KMS-11 (cell line): ENCODE results near the gene NPFFR1.

Experiments used
- H2AFZ ChIP-seq: fragments of 200-600 bp; sonication (generic); 2 replicates; pipeline ENCODE4 v1.6.1; 2016; ENCODE audit warnings: antibody characterized with exemption, mixed run types, low read depth
- H3K27ac ChIP-seq: fragments of 200-600 bp; sonication (generic); 2 replicates; pipeline ENCODE4 v1.6.1; 2016; ENCODE audit warnings: mild to moderate bottlenecking, mixed run types
- H3K27me3 ChIP-seq: fragments of 200-600 bp; sonication (generic); 2 replicates; pipeline ENCODE4 v1.6.1; 2017; ENCODE audit warnings: mild to moderate bottlenecking, low read depth, mixed run types, moderate library complexity; ENCODE audit not compliant: insufficient read depth
- H3K36me3 ChIP-seq: fragments of 200-600 bp; sonication (generic); 2 replicates; pipeline ENCODE4 v1.6.1; 2017; ENCODE audit warnings: mild to moderate bottlenecking, mixed run types; ENCODE audit not compliant: insufficient read depth
- H3K4me1 ChIP-seq: fragments of 200-600 bp; sonication (generic); 2 replicates; pipeline ENCODE4 v1.6.1; 2016; ENCODE audit warnings: mild to moderate bottlenecking, low read depth, mixed run types; ENCODE audit not compliant: poor library complexity, severe bottlenecking
- H3K4me2 ChIP-seq: fragments of 200-600 bp; sonication (generic); 2 replicates; pipeline ENCODE4 v1.7.0; 2016; ENCODE audit warnings: mild to moderate bottlenecking, mixed run types
- H3K4me3 ChIP-seq: fragments of 200-600 bp; sonication (generic); IDR thresholded peaks from 2 replicates; pipeline ENCODE4 v1.6.1; 2017; ENCODE audit warnings: low read depth, low read length, mixed read lengths; ENCODE audit not compliant: insufficient read depth
- H3K79me2 ChIP-seq: fragments of 200-600 bp; sonication (generic); 2 replicates; pipeline ENCODE4 v1.6.1; 2016; ENCODE audit warnings: low read depth, mixed run types; ENCODE audit not compliant: insufficient read depth
- H3K9ac ChIP-seq: fragments of 200-600 bp; sonication (generic); 2 replicates; pipeline ENCODE4 v1.6.1; 2016; ENCODE audit warnings: mild to moderate bottlenecking, mixed run types
- H4K20me1 ChIP-seq: fragments of 200-600 bp; sonication (generic); 2 replicates; pipeline ENCODE4 v1.6.1; 2016; ENCODE audit warnings: mild to moderate bottlenecking, mixed run types; ENCODE audit not compliant: insufficient read depth
- TF ChIP-seq, protein P1 (sequence below): fragments of 200-600 bp; sonication (generic); conservative IDR thresholded peaks from 2 replicates; pipeline ENCODE4 v1.6.1; 2017; ENCODE audit warnings: low read depth, mild to moderate bottlenecking, antibody characterized with exemption, low read length, moderate library complexity, mixed read lengths

The NPFFR1 gene

GRCh38 chr10:70324339-70324861, 40.6 kb upstream of the NPFFR1 start:
- no peak overlapping the region for H3K4me3 ChIP-seq
- no peaks in the 10 kb centered on the region for H3K27me3 ChIP-seq
- H3K4me1 ChIP-seq = no peaks in the 10 kb centered on the region
- H3K9ac ChIP-seq = no peak overlapping the region
- H4K20me1 ChIP-seq = no peaks in the 10 kb centered on the region
- TF ChIP-seq, protein P1, sequence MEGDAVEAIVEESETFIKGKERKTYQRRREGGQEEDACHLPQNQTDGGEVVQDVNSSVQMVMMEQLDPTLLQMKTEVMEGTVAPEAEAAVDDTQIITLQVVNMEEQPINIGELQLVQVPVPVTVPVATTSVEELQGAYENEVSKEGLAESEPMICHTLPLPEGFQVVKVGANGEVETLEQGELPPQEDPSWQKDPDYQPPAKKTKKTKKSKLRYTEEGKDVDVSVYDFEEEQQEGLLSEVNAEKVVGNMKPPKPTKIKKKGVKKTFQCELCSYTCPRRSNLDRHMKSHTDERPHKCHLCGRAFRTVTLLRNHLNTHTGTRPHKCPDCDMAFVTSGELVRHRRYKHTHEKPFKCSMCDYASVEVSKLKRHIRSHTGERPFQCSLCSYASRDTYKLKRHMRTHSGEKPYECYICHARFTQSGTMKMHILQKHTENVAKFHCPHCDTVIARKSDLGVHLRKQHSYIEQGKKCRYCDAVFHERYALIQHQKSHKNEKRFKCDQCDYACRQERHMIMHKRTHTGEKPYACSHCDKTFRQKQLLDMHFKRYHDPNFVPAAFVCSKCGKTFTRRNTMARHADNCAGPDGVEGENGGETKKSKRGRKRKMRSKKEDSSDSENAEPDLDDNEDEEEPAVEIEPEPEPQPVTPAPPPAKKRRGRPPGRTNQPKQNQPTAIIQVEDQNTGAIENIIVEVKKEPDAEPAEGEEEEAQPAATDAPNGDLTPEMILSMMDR = no peak
- H3K36me3 ChIP-seq = no peaks in the 10 kb centered on the region
- H3K79me2 ChIP-seq = no peaks in the 10 kb centered on the region
- H3K4me2 ChIP-seq = no peak overlapping the region
- no peak overlapping the region for H2AFZ ChIP-seq
- H3K27ac ChIP-seq = no peak overlapping the region

DNA sequence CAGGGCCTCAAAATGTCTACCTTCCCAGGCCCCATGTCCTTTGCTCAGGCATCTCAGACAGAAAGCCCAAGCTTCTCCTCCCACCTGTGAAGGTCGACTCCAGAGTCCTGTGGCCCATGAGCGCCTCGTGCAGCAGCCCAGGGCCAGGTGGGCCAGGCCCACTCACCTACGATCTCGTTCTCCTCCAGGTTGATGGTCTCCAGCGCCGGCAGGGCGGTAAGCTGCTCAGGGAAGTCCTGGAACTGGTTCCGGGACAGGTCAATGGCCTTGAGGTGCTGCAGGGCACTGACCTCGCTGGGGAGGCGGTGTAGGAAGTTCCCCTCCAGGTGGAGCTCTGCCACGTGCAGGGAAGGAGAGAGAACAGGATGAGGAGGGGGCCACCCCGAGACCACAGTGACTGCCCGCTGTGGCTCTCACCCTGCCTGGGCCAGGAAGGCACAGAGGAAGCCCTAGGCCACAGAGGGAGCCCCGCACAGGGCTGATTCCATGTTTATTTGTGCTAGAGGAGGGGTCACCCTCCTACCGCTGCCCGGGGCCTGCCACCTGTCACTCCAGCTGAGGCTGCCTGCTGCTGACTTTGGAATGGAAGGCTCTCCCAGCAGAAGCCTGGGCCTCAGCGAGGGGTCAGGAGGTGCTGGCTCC, 40.0 kb upstream of the NPFFR1 start:
- H3K36me3 ChIP-seq = no peaks in the 10 kb centered on the region
- H3K79me2 ChIP-seq = no peaks in the 10 kb centered on the region
- TF ChIP-seq, protein P1 = no peak
- H3K4me3 ChIP-seq = no peak overlapping the region
- H2AFZ ChIP-seq = no peak overlapping the region
- no peaks in the 10 kb centered on the region for H3K4me1 ChIP-seq
- no peaks in the 10 kb centered on the region for H4K20me1 ChIP-seq
- no peak overlapping the region for H3K27ac ChIP-seq
- H3K27me3 ChIP-seq = no peaks in the 10 kb centered on the region
- H3K4me2 ChIP-seq = no peak overlapping the region
- no peak overlapping the region for H3K9ac ChIP-seq

- Histone ChIP-seq H3K27ac (no peak overlapping the region), H3K9ac (no peak overlapping the region), H3K4me1 (no peaks in the 10 kb centered on the region), H3K36me3 (no peaks in the 10 kb centered on the region), H3K4me2 (no peak overlapping the region), H2AFZ (no peak overlapping the region), H3K4me3 (no peak overlapping the region), H3K79me2 (no peaks in the 10 kb centered on the region), H4K20me1 (no peaks in the 10 kb centered on the region), H3K27me3 (no peaks in the 10 kb centered on the region)
- TF ChIP-seq, protein P1 = no peak
Observed at GRCh38 chr10:70323138-70323696, 39.4 kb upstream of the NPFFR1 start.

- Histone ChIP-seq H3K4me2 (no peak overlapping the region), H2AFZ (no peak overlapping the region), H3K9ac (no peak overlapping the region), H3K27me3 (no peaks in the 10 kb centered on the region), H3K4me1 (no peaks in the 10 kb centered on the region), H3K27ac (no peak overlapping the region), H3K4me3 (no peak overlapping the region), H3K36me3 (no peaks in the 10 kb centered on the region), H4K20me1 (no peaks in the 10 kb centered on the region), H3K79me2 (no peaks in the 10 kb centered on the region)
- TF ChIP-seq, protein P1 = no peak
Observed at GRCh38 chr10:70321897-70322890, 38.4 kb upstream of the NPFFR1 start.
